ENCODE measurements around the gene RSPH6A.

DNA sequence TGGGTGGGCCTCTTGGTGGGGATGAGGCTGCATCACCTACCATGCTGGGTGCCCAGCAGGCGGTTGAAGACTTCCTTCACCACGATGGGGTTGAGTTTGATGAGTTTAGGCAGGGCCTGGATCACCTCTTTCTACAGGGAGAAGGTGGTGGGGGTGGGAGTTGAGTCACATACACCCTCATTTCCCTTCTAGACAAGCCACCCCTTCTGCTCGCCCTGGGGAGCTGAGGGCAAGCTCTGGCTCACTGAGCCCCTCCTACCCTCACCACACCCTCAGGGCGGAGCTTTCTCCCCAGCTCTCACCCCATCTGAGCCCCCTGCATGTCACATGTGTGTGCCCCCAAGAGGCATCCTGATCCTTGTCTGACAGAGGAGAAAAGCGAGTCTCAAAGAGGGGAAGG, 7.6 kb upstream of the RSPH6A start:
- TF ChIP-seq, protein P1, sequence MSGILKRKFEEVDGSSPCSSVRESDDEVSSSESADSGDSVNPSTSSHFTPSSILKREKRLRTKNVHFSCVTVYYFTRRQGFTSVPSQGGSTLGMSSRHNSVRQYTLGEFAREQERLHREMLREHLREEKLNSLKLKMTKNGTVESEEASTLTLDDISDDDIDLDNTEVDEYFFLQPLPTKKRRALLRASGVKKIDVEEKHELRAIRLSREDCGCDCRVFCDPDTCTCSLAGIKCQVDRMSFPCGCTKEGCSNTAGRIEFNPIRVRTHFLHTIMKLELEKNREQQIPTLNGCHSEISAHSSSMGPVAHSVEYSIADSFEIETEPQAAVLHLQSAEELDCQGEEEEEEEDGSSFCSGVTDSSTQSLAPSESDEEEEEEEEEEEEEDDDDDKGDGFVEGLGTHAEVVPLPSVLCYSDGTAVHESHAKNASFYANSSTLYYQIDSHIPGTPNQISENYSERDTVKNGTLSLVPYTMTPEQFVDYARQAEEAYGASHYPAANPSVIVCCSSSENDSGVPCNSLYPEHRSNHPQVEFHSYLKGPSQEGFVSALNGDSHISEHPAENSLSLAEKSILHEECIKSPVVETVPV (CRISPR knock-in tag; IDR thresholded peaks at IDR 0.05), result no peak
- TF ChIP-seq, protein P2, sequence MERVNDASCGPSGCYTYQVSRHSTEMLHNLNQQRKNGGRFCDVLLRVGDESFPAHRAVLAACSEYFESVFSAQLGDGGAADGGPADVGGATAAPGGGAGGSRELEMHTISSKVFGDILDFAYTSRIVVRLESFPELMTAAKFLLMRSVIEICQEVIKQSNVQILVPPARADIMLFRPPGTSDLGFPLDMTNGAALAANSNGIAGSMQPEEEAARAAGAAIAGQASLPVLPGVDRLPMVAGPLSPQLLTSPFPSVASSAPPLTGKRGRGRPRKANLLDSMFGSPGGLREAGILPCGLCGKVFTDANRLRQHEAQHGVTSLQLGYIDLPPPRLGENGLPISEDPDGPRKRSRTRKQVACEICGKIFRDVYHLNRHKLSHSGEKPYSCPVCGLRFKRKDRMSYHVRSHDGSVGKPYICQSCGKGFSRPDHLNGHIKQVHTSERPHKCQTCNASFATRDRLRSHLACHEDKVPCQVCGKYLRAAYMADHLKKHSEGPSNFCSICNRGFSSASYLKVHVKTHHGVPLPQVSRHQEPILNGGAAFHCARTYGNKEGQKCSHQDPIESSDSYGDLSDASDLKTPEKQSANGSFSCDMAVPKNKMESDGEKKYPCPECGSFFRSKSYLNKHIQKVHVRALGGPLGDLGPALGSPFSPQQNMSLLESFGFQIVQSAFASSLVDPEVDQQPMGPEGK (CRISPR knock-in tag; IDR thresholded peaks at IDR 0.05; ENCODE audit: borderline replicate concordance), result no peak
- TF ChIP-seq ESRRG (CRISPR knock-in tag; IDR thresholded peaks at IDR 0.05) (no peak), ZC3H10 (CRISPR knock-in tag; IDR thresholded peaks at IDR 0.05) (no peak)
